Limb (tissue), 2 donors: ENCODE results near the gene C19orf47.

Experiments
- DNase-seq, 2 donors: peaks; one replicate each; pipeline ENCODE4 v3.0.0-alpha.2; 2016; ENCODE audit errors: extremely low spot score in 2 of 2

C19orf47 gene, protein sequence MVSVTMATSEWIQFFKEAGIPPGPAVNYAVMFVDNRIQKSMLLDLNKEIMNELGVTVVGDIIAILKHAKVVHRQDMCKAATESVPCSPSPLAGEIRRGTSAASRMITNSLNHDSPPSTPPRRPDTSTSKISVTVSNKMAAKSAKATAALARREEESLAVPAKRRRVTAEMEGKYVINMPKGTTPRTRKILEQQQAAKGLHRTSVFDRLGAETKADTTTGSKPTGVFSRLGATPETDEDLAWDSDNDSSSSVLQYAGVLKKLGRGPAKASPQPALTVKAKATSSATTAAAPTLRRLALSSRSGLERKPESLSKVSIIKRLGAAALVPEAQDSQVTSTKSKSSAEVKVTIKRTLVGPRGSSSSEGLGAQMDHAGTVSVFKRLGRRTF

DNA sequence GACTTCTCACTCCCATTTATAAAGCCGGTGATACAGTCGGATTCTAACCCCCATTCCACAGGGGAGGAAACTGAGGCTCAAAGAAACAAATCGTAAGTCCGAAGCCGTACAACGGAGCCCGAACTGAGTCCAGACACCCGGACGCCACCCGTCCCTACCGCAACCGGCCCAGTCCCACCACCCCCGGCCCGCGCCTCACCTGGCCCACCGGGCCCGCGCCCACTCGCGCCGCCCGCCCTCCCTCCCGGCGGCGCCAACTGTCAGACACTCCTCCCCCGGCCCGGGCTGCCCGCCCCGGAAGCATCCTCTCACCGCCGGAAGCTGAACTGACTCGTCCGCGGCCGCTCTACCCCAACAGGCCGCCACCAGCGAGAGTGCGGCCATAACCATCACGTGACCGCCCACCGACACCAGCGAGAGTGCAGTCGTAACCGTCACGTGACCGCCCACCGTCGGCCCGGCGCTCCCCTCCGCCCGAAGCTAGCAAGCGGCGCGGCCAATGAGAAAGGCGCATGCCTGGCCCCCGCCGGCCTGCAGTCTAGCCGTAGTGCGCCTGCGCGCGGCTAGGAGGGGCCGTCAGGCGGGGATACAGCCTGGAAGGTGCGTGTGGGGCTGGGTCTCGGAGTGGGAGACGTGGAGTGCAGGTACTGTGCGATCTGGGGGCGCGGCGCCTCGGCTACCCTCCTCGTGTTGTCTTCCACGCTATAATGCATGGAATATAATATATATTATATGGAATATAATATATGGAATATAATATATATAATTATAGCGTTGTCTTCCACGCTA, at the start of gene C19orf47, which contains the start of gene PLD3:
Gene C19orf47 (minus strand): TSS at position 273 of the 789 bp plus-strand sequence. CDS start 6,540 bp downstream, outside the sequence.
Gene PLD3 (plus strand): TSS at position 571 of the 789 bp plus-strand sequence. CDS start 17,789 bp downstream, outside the sequence.
- DNase-seq: peak; percentile 99

GRCh38 chr19:40397568-40397906, 49.3 kb upstream of the C19orf47 start:
- no peak for DNase-seq

DNA sequence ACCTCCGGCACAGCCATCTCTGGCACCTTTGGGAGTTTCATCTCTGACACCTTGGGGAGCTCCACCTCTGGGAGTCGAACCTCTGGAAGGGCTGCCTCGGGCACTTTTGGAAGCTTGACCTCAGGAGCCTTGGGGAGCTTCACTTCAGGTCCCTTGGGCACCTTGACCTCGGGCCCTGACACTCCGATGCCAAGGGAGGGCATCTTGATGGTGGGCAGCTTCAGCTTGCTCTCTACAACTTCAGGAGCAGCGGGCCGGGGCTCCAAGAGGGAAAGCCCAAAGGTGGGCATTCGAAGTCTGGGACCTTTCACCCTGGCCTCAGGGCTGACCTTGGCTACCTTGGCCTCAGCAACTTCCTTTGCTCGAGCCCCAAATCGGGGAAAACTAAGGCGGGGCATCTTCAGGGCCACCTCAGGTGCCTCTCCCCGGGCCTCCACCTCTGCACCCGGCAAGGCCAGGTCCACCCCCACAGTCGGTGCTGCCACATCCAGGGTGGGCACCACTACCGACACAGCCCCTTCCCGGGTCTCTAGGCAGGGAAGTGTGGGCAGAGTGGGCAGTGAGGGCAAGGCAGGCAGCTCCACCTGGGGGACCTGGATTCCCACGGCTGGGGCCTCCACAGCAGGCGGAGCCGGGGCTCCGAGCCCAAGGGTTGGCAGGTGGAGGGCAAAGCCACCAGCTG, 48.8 kb upstream of the C19orf47 start:
- DNase-seq: no peak

DNA sequence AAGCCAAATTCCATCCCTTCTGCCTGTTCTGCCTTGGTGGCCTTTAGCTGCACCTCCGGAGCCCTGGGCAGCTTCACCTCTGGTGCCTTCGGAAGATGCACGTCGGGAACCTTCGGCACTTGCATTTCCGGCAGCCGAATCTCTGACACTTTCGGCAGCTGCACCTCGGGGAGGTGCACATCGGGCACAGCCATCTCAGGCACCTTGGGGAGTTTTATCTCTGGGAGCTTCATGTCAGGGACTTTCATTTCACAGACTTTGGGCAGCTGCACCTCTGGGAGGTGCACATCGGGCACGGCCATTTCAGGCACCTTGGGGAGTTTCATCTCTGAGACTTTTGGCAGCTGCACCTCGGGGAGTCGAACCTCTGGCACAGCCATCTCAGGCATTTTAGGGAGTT, 47.8 kb upstream of the C19orf47 start:
- no peak for DNase-seq

DNA sequence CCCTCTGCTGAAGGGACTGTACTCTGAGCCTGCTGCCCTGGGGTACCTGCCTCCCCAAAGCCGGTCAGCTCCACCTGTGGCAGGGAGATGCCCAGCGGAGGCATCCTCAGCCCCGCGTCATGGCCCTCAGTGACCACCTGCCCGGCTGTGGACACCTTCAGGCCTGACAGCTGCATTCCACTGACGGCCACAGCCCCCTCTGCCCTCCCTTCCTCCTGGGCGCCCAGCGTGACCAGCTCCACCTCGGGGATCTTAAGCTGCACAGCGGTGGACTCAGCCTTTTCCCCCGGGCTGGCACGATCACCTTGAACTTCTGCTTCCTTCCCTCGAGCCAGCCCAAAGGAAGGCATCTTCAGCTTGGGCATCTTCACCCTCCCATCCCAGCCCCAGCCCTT, 46.6 kb upstream of the C19orf47 start:
- DNase-seq: no peak

- no peak for DNase-seq
Measured at GRCh38 chr19:40393894-40394815, 46.0 kb upstream of the C19orf47 start.

DNA sequence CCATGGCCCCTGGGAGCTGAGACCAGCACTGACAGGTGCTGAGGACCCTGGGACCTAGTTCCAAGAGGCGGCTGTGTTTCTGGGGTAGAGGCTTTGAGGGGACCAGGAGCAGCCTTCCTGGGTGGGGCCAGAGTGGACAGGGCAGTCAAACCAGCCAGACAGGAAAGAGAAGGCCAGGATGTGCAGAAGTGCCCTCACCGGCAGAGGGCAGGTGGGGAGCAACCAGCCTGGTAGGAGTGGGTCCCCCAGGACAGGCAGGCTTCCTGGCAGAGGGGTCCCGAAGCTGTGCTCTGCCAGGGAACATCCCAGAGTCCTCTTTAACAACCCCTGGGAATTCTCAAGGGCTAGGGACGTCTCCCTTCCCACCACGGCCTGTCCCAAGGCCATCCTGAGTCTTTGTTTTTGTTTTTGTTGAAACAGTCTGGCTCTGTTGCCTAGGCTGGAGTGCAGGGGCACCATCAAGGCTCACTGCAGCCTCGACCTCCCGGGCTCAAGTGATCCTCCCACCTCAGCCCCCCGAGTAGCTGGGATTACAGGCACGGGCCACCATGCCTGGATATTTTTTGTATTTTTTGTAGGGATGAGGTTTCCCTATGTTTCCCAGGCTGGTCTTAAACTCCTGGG, 44.8 kb upstream of the C19orf47 start:
- no peak for DNase-seq

DNA sequence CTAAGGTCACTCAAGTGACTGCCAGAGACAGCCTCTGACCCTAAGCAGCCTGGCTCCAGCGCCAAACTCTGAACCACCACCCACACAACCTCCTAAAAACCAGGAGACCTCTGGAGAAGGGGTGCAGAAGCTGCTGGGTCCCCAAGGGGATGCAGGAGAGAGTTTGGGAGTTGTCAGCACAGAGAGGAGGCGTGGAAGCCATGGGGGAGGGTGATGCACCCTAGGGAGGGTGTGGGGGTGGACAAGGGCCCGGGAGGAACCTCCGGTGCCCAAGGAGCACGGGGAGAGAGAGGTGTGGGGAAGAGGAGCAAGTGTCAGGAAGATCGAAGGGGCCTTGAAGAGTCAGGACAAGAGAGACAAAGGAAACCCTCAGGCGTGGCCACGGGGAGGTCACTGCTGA, 43.9 kb upstream of the C19orf47 start:
- no peak for DNase-seq

DNA sequence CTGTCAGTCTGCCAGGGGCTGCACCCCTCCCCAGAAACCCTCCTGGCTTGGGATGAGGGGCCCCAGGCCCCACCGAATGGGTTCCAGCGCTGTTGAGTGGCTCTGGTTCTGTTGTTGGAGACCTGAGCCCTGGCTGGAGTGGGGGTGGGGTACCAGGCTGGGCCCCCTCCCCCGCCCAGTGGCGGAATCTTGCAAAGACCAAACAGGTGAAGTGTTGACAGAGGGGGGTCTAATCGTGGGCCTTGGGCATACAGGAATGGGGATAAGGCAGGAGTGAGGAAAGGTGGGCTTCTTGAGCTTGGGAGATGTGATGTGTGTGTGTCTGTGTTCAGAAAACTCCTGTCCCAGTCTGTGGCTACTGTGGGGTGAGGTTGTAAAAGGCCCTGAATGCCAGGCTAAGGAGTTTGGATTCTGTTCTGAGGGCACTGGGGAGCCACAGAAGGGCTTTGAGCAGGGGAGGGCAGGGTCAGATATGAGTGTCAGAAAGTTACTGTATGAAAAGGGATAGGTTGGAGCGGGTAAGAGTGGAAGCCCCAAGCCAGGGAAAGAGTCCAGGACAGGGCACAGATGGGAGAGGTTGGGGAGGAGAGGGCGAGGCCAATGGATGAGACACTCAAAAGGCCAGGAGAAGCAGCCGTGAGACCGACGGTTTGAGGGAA, 42.0 kb upstream of the C19orf47 start, which contains the start of gene HIPK4:
Gene HIPK4 (minus strand): TSS at position 98 of the 659 bp plus-strand sequence. CDS start 279 bp downstream, outside the sequence.
- DNase-seq: no peak

DNA sequence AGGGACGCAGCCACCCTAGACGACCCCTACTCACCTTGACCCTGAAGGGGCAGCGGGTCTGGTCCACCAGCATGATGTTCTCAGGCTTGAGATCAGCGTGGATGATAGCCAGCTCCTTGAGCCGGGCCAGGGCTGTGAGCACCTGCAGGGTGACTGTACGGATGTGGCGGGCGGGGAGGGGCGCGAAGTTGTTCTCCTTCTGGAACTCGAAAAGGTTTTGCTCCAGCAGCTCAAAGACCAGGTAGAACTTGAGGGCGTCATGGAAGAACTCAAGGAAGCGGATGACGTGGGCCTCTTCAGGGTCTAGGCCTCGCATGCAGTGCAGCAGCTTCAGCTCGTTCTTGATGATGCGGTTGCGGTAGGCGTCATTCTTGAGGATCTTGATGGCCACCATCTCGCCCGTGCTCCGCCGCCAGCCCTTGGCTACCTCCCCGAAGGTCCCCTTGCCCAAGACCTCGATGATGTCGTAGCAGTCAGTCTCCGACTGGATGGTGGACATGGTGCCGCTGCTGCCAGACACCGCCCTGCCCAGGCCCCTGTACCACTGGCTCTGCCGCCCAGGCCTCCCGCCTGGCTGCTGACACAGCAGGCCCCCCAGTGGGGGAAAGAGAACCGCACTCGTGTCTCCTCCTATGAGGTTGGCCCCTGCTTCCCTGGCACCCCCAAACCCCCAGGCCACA, 41.3 kb upstream of the C19orf47 start:
- DNase-seq: no peak

DNA sequence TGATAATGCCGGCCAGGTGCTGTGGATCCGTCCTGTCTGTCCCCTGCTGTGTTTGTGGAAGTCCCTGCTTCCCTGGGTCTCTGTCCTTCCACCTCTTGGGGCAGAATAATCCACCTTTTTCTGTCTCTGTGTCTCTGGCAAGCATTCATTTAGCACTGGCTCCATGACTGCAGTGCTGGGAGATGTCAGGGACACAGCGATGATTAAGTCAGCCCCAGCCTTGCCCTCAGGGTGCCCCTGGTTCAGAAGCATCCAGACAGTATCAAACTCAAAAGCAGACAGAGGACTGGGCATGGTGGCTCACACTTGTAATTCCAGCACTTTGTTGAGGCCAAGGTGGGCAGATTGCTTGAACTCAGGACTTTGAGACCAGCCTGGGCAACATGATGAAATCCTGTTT, 40.3 kb upstream of the C19orf47 start:
- no peak for DNase-seq

DNA sequence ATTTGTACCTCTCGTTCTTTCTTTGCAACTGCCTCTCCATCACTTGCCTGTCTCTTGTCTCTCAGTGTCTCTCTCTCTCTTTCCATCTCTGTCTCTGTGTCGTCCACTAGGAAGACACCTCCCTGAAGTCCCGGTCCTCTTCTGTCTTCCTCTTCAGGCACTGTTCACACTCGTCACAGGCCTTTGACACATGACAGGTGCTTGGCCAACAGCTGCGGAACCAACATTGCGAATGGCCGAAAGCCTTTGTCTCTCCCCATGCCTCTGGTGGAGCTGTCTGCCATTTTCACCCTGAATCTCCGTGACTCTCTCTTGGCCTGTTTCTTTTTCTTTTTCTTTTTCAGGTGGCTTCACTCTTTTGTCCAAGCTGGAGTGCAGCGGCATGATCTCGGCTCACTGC, 39.0 kb upstream of the C19orf47 start:
- no peak for DNase-seq

DNA sequence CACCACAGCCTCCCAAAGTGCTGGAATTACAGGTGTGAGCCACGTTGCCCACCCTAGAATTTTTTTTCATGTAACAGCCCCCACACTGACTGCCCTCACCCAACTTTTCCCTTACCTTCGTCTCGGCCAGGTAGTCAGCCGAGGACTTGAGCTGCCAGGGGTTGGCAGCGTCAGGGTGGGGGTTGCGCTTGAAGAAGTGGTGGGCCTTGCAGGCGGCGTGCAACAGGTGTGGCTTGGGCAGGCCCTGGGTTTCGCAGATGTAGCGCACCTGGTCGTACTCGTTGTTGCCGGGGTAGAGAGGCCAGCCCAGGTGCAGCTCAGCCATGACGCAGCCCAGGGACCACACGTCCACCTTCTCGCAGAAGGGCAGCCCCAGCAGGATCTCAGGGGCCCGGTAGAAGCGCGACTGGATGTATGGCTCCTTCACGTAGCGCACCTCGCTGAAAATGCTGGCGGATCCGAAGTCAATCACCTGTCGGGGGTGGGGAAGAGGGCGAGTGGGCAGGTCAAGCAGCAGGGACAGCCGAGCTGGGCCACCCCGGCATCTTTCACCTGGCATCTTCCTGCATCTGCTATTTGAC, 35.6 kb upstream of the C19orf47 start:
- DNase-seq: no peak

DNA sequence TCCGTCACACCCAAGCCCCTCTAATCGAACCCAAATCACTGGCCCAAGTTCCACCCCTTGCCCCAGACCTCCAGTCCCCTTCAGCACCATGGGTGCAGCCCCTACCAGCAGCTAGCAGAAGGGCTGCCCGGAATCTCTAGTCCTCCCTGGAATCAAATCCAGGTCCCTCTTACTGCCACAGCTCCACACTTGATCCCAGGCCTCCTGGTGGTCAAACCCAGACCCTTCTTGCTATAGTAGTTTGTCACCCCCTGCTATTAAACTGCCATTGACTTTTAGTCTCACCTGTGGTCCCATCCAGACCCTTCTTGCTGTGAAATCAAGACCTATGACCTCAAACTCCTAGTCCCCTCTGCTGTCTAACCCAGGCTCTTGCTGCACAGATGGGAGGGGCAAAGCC, 33.1 kb upstream of the C19orf47 start:
- DNase-seq: no peak

- DNase-seq: no peak
Measured at GRCh38 chr19:40380199-40381037, 32.2 kb upstream of the C19orf47 start.

DNA sequence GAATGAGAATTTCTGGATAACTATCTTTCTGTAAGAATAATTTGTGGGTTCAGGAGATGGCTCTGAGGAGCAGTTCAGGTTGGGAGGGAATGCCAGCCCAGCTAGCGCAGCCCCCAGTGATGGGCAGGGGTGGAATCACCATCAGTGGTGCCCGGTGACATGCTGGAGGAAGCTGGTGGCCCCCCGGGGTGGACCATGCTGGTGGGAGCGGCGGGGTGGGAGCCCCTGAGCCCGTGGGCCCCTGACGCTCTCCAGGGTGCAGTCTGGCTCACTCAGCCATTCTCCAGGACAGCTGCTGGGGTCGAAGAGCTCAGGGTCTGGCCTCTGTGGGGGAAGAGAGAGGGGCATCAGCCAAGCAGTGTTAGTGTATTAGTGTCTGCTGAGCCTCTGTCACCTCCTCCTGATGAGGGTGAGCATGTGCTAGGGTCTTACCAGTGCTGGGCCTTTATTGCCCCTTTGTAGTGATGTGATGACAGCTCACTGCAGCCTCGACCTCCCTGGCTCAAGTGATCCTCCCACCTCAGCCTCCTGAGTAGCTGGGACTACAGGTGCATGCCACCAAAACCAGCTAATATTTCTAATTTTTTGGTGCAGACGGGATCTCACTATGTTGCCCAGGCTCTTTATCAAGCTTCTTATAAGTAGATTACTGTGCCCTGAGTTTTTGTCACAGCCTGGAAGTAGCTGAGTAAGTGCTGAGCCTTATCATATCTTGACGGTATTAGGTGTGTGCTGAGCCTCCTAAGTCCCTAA, 31.4 kb upstream of the C19orf47 start:
- DNase-seq: no peak

- no peak for DNase-seq
Measured at GRCh38 chr19:40378509-40378908, 30.3 kb upstream of the C19orf47 start.
